ENCODE data around the gene OR6V1.

- TF ChIP-seq EZH2 (IDR thresholded peaks at IDR 0.05; ENCODE audit: low read length) (no peak), CTCF (optimal IDR thresholded peaks at IDR 0.05 in 1 of 3, IDR thresholded peaks at IDR 0.05 in 1 of 3, conservative IDR thresholded peaks at IDR 0.05 in 1 of 3; ENCODE audit: extremely low read depth in 1 of 3, insufficient read depth in 2 of 3, low read length in 3 of 3) (no peak)
Measured at GRCh38 chr7:143040209-143040715, 11.9 kb upstream of the OR6V1 start.

All from keratinocyte (primary cell).